SK-N-SH treated with all-trans-retinoic acid at 6 μM for 48 hours (cell line): ENCODE data around the gene JPH3.
A peak's percentile ranks its signal among the peaks of the same experiment; 100 is the strongest.

Experiments
- ATAC-seq: fragments of 200-7000 bp; cut with Tn5 transposase; 3 replicates; pipeline ENCODE4 v1.9.1; 2020; ENCODE audit warnings: mild to moderate bottlenecking, moderate library complexity
- ARNTL ChIP-seq: fragments of 450-650 bp; formaldehyde crosslinking; IDR thresholded peaks from 2 replicates; pipeline ENCODE4 v1.5.0; 2020; ENCODE audit warnings: low read depth, mild to moderate bottlenecking, moderate library complexity, borderline replicate concordance
- BACH2 ChIP-seq: fragments of 250-450 bp; sonication (Bioruptor Pico); IDR thresholded peaks from 2 replicates; pipeline ENCODE4 v1.9.0; 2021; ENCODE audit warnings: mild to moderate bottlenecking, borderline replicate concordance
- CSDC2 ChIP-seq: fragments of 250-450 bp; sonication (Bioruptor Pico); IDR thresholded peaks from 2 replicates; pipeline ENCODE4 v1.5.0; 2020; ENCODE audit warnings: mild to moderate bottlenecking, moderate library complexity
- ESRRG ChIP-seq: fragments of 250-450 bp; sonication (Bioruptor Pico); IDR thresholded peaks from 2 replicates; pipeline ENCODE4 v1.6.1; 2021; ENCODE audit warnings: mild to moderate bottlenecking
- GLIS3 ChIP-seq: fragments of 250-450 bp; sonication (Bioruptor Pico); IDR thresholded peaks from 2 replicates; pipeline ENCODE4 v1.5.0; 2020; ENCODE audit warnings: mild to moderate bottlenecking, moderate library complexity
- ISL1 ChIP-seq: fragments of 250-450 bp; sonication (Bioruptor Pico); IDR thresholded peaks from 2 replicates; pipeline ENCODE4 v2.1.2; 2022; ENCODE audit warnings: mild to moderate bottlenecking, moderate library complexity
- OSR1 ChIP-seq: fragments of 250-450 bp; sonication (Bioruptor Pico); IDR thresholded peaks from 2 replicates; pipeline ENCODE4 v1.8.0; 2022; ENCODE audit warnings: moderate library complexity, mild to moderate bottlenecking, inconsistent platforms
- PPARA ChIP-seq: fragments of 250-450 bp; sonication (Bioruptor Pico); IDR thresholded peaks from 2 replicates; pipeline ENCODE4 v1.5.0; 2020; ENCODE audit warnings: mild to moderate bottlenecking, borderline replicate concordance
- RARB ChIP-seq: fragments of 250-450 bp; sonication (Bioruptor Pico); IDR thresholded peaks from 2 replicates; pipeline ENCODE4 v1.8.0; 2021; ENCODE audit warnings: mild to moderate bottlenecking, moderate library complexity
- SNAI2 ChIP-seq: fragments of 250-450 bp; sonication (Bioruptor Pico); IDR thresholded peaks from 2 replicates; pipeline ENCODE4 v1.5.0; 2020; ENCODE audit warnings: mild to moderate bottlenecking, moderate library complexity
- TCF4 ChIP-seq: fragments of 250-450 bp; sonication (Bioruptor Pico); IDR thresholded peaks from 2 replicates; pipeline ENCODE4 v1.8.0; 2021; ENCODE audit warnings: mild to moderate bottlenecking, moderate library complexity, borderline replicate concordance
- ZC3H10 ChIP-seq: fragments of 250-450 bp; sonication (Bioruptor Pico); IDR thresholded peaks from 2 replicates; pipeline ENCODE4 v1.5.1; 2021; ENCODE audit warnings: mild to moderate bottlenecking, moderate library complexity
- ZFP3 ChIP-seq: fragments of 250-450 bp; sonication (Bioruptor Pico); IDR thresholded peaks from 2 replicates; pipeline ENCODE4 v1.5.0; 2020; ENCODE audit warnings: mild to moderate bottlenecking, moderate library complexity
- ZFP30 ChIP-seq: fragments of 450-650 bp; formaldehyde crosslinking; IDR thresholded peaks from 2 replicates; pipeline ENCODE4 v1.5.0; 2022; ENCODE audit warnings: mild to moderate bottlenecking, moderate library complexity
- ZNF565 ChIP-seq: fragments of 450-650 bp; formaldehyde crosslinking; conservative IDR thresholded peaks from 2 replicates; pipeline ENCODE4 v1.5.0; 2020; ENCODE audit warnings: low read depth, mild to moderate bottlenecking, moderate library complexity
- ZNF70 ChIP-seq: fragments of 450-650 bp; formaldehyde crosslinking; IDR thresholded peaks from 2 replicates; pipeline ENCODE4 v1.5.0; 2020; ENCODE audit warnings: mild to moderate bottlenecking, moderate library complexity
- ZNF8 ChIP-seq: fragments of 450-650 bp; formaldehyde crosslinking; IDR thresholded peaks from 2 replicates; pipeline ENCODE4 v1.5.0; 2020; ENCODE audit warnings: mild to moderate bottlenecking, moderate library complexity
- TF ChIP-seq, protein P1 (sequence below): fragments of 250-450 bp; sonication (Bioruptor Pico); IDR thresholded peaks from 2 replicates; pipeline ENCODE4 v1.8.0; 2020; ENCODE audit warnings: mild to moderate bottlenecking, moderate library complexity, borderline replicate concordance
- TF ChIP-seq, protein P2 (sequence below): fragments of 250-450 bp; sonication (Bioruptor Pico); IDR thresholded peaks from 2 replicates; pipeline ENCODE4 v1.5.1; 2021; ENCODE audit warnings: mild to moderate bottlenecking, moderate library complexity
- TF ChIP-seq, protein P3 (sequence below): fragments of 250-450 bp; sonication (Bioruptor Pico); IDR thresholded peaks from 2 replicates; pipeline ENCODE4 v1.8.0; 2021; ENCODE audit warnings: low read depth, mild to moderate bottlenecking, moderate library complexity, borderline replicate concordance
- TF ChIP-seq, protein P4 (sequence below): fragments of 250-450 bp; sonication (Bioruptor Pico); IDR thresholded peaks from 2 replicates; pipeline ENCODE4 v1.5.0; 2020; ENCODE audit warnings: mild to moderate bottlenecking, moderate library complexity
- TF ChIP-seq, protein P5 (sequence below): fragments of 250-450 bp; sonication (Bioruptor Pico); IDR thresholded peaks from 2 replicates; pipeline ENCODE4 v1.5.1; 2020; ENCODE audit warnings: low read depth, mild to moderate bottlenecking, moderate library complexity

Gene JPH3

DNA sequence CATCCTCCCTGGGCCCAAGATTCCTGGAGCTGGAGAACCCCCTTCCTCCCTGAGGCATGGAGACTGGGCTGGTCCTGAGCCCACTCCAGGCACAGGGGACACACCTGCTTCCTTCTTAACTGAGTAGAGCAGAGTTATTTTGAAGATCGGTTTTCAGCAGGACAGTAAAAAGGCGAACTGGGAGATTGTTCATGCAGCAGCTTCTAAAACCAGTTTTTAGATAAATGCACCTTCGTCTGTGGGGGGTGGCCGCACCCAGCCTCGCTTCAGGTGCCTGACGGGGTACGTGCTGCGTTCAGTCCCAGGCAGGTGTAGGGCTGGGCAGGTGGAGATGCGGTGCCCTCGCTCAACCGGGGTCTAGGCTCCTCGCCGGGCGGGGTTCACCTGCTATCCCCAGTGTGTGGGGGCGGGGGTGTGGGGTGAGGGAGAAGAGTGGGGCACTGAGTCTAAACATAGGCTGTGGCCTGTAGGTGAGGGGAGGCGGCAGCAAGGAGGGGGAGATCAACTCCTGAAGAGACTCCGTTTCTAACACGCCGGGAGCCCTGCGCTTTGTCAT, 69.5 kb downstream of the JPH3 start:
- no peak for ATAC-seq
- TF ChIP-seq ISL1 (no peak), SNAI2 (CRISPR knock-in tag) (no peak), OSR1 (CRISPR knock-in tag) (no peak), ZNF8 (CRISPR knock-in tag) (no peak), TCF4 (CRISPR knock-in tag) (no peak), RARB (CRISPR knock-in tag) (no peak), ARNTL (no peak), GLIS3 (CRISPR knock-in tag) (no peak), ESRRG (CRISPR knock-in tag) (no peak), CSDC2 (CRISPR knock-in tag) (no peak), ZNF70 (CRISPR knock-in tag) (no peak), ZC3H10 (CRISPR knock-in tag) (no peak), ZFP30 (CRISPR knock-in tag) (no peak), ZFP3 (CRISPR knock-in tag) (no peak)
- TF ChIP-seq, protein P1, sequence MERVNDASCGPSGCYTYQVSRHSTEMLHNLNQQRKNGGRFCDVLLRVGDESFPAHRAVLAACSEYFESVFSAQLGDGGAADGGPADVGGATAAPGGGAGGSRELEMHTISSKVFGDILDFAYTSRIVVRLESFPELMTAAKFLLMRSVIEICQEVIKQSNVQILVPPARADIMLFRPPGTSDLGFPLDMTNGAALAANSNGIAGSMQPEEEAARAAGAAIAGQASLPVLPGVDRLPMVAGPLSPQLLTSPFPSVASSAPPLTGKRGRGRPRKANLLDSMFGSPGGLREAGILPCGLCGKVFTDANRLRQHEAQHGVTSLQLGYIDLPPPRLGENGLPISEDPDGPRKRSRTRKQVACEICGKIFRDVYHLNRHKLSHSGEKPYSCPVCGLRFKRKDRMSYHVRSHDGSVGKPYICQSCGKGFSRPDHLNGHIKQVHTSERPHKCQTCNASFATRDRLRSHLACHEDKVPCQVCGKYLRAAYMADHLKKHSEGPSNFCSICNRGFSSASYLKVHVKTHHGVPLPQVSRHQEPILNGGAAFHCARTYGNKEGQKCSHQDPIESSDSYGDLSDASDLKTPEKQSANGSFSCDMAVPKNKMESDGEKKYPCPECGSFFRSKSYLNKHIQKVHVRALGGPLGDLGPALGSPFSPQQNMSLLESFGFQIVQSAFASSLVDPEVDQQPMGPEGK (CRISPR knock-in tag) = no peak
- TF ChIP-seq, protein P2, sequence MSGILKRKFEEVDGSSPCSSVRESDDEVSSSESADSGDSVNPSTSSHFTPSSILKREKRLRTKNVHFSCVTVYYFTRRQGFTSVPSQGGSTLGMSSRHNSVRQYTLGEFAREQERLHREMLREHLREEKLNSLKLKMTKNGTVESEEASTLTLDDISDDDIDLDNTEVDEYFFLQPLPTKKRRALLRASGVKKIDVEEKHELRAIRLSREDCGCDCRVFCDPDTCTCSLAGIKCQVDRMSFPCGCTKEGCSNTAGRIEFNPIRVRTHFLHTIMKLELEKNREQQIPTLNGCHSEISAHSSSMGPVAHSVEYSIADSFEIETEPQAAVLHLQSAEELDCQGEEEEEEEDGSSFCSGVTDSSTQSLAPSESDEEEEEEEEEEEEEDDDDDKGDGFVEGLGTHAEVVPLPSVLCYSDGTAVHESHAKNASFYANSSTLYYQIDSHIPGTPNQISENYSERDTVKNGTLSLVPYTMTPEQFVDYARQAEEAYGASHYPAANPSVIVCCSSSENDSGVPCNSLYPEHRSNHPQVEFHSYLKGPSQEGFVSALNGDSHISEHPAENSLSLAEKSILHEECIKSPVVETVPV (CRISPR knock-in tag) = no peak
- TF ChIP-seq, protein P3, sequence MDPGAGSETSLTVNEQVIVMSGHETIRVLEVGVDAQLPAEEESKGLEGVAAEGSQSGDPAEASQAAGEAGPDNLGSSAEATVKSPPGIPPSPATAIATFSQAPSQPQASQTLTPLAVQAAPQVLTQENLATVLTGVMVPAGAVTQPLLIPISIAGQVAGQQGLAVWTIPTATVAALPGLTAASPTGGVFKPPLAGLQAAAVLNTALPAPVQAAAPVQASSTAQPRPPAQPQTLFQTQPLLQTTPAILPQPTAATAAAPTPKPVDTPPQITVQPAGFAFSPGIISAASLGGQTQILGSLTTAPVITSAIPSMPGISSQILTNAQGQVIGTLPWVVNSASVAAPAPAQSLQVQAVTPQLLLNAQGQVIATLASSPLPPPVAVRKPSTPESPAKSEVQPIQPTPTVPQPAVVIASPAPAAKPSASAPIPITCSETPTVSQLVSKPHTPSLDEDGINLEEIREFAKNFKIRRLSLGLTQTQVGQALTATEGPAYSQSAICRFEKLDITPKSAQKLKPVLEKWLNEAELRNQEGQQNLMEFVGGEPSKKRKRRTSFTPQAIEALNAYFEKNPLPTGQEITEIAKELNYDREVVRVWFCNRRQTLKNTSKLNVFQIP (CRISPR knock-in tag) = no peak
- TF ChIP-seq, protein P4, sequence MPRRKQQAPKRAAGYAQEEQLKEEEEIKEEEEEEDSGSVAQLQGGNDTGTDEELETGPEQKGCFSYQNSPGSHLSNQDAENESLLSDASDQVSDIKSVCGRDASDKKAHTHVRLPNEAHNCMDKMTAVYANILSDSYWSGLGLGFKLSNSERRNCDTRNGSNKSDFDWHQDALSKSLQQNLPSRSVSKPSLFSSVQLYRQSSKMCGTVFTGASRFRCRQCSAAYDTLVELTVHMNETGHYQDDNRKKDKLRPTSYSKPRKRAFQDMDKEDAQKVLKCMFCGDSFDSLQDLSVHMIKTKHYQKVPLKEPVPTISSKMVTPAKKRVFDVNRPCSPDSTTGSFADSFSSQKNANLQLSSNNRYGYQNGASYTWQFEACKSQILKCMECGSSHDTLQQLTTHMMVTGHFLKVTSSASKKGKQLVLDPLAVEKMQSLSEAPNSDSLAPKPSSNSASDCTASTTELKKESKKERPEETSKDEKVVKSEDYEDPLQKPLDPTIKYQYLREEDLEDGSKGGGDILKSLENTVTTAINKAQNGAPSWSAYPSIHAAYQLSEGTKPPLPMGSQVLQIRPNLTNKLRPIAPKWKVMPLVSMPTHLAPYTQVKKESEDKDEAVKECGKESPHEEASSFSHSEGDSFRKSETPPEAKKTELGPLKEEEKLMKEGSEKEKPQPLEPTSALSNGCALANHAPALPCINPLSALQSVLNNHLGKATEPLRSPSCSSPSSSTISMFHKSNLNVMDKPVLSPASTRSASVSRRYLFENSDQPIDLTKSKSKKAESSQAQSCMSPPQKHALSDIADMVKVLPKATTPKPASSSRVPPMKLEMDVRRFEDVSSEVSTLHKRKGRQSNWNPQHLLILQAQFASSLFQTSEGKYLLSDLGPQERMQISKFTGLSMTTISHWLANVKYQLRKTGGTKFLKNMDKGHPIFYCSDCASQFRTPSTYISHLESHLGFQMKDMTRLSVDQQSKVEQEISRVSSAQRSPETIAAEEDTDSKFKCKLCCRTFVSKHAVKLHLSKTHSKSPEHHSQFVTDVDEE (CRISPR knock-in tag) = no peak
- TF ChIP-seq, protein P5, sequence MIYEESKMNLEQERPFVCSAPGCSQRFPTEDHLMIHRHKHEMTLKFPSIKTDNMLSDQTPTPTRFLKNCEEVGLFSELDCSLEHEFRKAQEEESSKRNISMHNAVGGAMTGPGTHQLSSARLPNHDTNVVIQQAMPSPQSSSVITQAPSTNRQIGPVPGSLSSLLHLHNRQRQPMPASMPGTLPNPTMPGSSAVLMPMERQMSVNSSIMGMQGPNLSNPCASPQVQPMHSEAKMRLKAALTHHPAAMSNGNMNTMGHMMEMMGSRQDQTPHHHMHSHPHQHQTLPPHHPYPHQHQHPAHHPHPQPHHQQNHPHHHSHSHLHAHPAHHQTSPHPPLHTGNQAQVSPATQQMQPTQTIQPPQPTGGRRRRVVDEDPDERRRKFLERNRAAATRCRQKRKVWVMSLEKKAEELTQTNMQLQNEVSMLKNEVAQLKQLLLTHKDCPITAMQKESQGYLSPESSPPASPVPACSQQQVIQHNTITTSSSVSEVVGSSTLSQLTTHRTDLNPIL (CRISPR knock-in tag) = no peak
- TF ChIP-seq, all 23 proteins: peak for 0

DNA sequence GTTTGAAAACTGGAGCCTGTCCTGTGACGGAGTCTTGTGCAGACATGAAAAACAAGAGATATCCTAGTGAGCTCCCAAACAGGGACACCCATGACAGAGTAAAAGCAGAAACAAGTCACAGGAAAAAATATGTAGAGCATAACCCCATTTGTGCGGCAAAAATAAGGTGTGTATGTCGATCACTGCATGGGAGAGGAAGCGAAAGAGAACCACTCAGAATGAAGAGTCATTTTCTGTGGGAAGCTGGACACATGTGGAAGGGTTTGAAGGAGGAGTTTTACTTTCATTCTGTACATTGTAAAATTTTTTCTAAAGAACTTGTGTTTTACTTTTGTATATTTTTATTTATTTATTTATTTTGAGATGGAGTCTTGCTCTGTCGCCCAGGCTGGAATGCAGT, 72.1 kb downstream of the JPH3 start:
- ATAC-seq = no peak
- TF ChIP-seq, protein P5 (CRISPR knock-in tag) = no peak
- no peak for TF ChIP-seq ISL1

DNA sequence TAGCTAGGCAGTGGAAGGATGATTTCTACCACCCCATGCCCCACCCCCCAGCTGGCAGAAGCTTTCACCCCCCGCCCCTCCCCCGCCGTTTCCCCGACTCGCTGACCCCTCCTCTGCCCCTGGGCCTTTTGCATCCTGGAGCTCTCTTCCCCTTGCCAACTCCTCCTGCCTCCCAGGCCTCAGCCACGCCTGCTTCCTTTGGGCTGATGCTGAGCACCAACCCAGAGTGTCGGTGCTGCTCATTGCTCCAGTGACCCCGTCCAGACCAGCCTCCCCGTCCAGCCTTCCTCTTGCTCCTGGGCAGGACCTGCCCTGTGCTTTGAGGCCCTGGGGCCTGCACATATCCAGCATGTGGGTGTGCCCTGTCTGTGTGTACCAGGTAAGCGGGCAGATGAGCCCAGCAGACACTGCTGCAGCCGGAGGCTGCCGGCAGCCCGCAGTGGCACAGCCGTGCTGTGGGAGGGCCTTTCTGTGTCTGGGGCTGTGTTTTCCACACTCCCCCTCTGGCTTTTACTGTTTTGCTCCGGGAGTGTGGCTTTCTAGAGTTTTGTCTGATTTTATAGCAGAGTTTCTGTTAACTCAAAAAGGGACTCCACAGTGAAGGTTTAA, 72.9 kb downstream of the JPH3 start:
- TF ChIP-seq BACH2 (CRISPR knock-in tag) = no peak
- TF ChIP-seq PPARA (CRISPR knock-in tag) = no peak
- no peak for TF ChIP-seq GLIS3 (CRISPR knock-in tag)
- TF ChIP-seq, protein P5 (CRISPR knock-in tag) = no peak
- TF ChIP-seq ZC3H10 (CRISPR knock-in tag) = no peak
- TF ChIP-seq ZNF8 (CRISPR knock-in tag) = no peak
- TF ChIP-seq ZNF565 = no peak
- peak; percentile 21; the same call in 1 of the 3 replicates for ATAC-seq
